ENCODE measurements around the gene ZSWIM3. TPM values are rescaled to one million over a fixed set of nuclear protein-coding genes. Genes with fewer than 3 reads are reported as not detected.

ZSWIM3 gene
- total and polyA plus RNA-seq, 2 donors (not counting 3 experiments of a cell fraction or from before 2014, with no cell fraction given), result 3.8 to 4.4 TPM

GRCh38 chr20:45918779-45919537, 61.5 kb downstream of the ZSWIM3 start:
- POLR2A ChIA-PET, result interaction anchor here (0.9 to 2.5 kb wide), 2 partner anchors 15 to 29 kb away, joined by 3 to 20 read pairs; partner anchors contain the start of gene PCIF1
- peak; percentile 43 for FAIRE-seq

More at GRCh38 chr20:45918779-45919537, 61.5 kb downstream of the ZSWIM3 start:
- H3K4me1 ChIP-seq (ENCODE audit: control insufficient read depth, extremely low read depth, insufficient read depth, low read length), result peaks cover 25% of the 10 kb centered on the region
- TF ChIP-seq FOS (IDR thresholded peaks at IDR 0.05; ENCODE audit: borderline replicate concordance, insufficient read depth, low read length) (no peak), POLR2AphosphoS5 (IDR thresholded peaks at IDR 0.05; ENCODE audit: insufficient read depth, low read depth, low read length) (no peak), EZH2 (IDR thresholded peaks at IDR 0.05; ENCODE audit: borderline replicate concordance, low read depth, low read length, severe bottlenecking) (no peak), CTCF (IDR thresholded peaks at IDR 0.05; ENCODE audit: extremely low read depth in 1 of 2, insufficient read depth in 1 of 2, low read depth in 1 of 2, low read length in 2 of 2) (no peak)
- H3K4me2 ChIP-seq (ENCODE audit: insufficient read depth, low read length), result no peak overlapping the region
- H4K20me1 ChIP-seq (replicated peaks; ENCODE audit: control insufficient read depth, extremely low read depth, insufficient read depth, low read length), result no peaks in the 10 kb centered on the region
- no peak overlapping the region for H3K27ac ChIP-seq (ENCODE audit: insufficient read depth, low read depth, low read length)
- CTCF ChIA-PET, result interaction anchor here (1.0 to 2.8 kb wide), 5 partner anchors 9 to 51 kb away, joined by 4 to 19 read pairs (median 6); partner anchors contain the start of gene PCIF1
- intact Hi-C loops (cut with micrococcal nuclease) (loop anchor here (1.0 to 10.0 kb wide), 2 partner anchors 8 to 574 kb away; partner anchors contain the start of gene SDC4), dilution Hi-C loops (cut with MboI; ENCODE audit: extremely low pct_ligation_motif_present, low sequenced_read_pairs) (no loop called here)
- H3K27me3 ChIP-seq (ENCODE audit: control insufficient read depth in 2 of 2, insufficient read depth in 2 of 2, low read length in 2 of 2), result no peaks in the 10 kb centered on the region
- no peaks in the 10 kb centered on the region for H3K79me2 ChIP-seq (ENCODE audit: control insufficient read depth, insufficient read depth, low read length)
- H2AFZ ChIP-seq (ENCODE audit: low read depth, low read length), result no peak overlapping the region
- no peak overlapping the region for H3K4me3 ChIP-seq (replicated peaks in 1 of 3; ENCODE audit: insufficient read depth in 1 of 3, low read depth in 1 of 3, low read length in 3 of 3)
- H3K9ac ChIP-seq (replicated peaks; ENCODE audit: extremely low read depth, insufficient read depth, low read length), result no peak overlapping the region
- no peak for DNase-seq (ENCODE audit: low read depth, low spot score)
- H3K36me3 ChIP-seq (ENCODE audit: control insufficient read depth in 2 of 2, extremely low read depth in 1 of 2, insufficient read depth in 2 of 2, low read length in 2 of 2), result no peaks in the 10 kb centered on the region
- no peaks in the 10 kb centered on the region for H3K9me3 ChIP-seq (replicated peaks; ENCODE audit: control insufficient read depth, insufficient read depth, low read length)
- no TSS peak for BruUV-seq (replicated peaks)
- H3K9me1 ChIP-seq (replicated peaks; ENCODE audit: control insufficient read depth, extremely low read depth, insufficient read depth, low read length), result no peaks in the 10 kb centered on the region
